Panc1 (cell line): Measurements from ENCODE around the gene CHSY1.

Experiments
- POLR2AphosphoS5 ChIP-seq: IDR thresholded peaks from 2 replicates; pipeline ENCODE4 v1.6.1; 2012; ENCODE audit warnings: mild to moderate bottlenecking, low read depth, low read length, moderate library complexity
- TF ChIP-seq, protein P1 (sequence below): fragments of 450-650 bp; IDR thresholded peaks from 2 replicates; pipeline ENCODE4 v1.5.1; 2017; ENCODE audit warnings: mild to moderate bottlenecking
- TF ChIP-seq, protein P2 (sequence below), 2 experiments: IDR thresholded peaks; 2 replicates each; pipeline ENCODE4 v1.6.1; 2011 to 2012; ENCODE audit warnings: low read depth in 2 of 2, control low read depth in 1 of 2, low read length in 1 of 2, mild to moderate bottlenecking in 1 of 2, moderate library complexity in 1 of 2; ENCODE audit not compliant: insufficient read depth in 1 of 2

DNA sequence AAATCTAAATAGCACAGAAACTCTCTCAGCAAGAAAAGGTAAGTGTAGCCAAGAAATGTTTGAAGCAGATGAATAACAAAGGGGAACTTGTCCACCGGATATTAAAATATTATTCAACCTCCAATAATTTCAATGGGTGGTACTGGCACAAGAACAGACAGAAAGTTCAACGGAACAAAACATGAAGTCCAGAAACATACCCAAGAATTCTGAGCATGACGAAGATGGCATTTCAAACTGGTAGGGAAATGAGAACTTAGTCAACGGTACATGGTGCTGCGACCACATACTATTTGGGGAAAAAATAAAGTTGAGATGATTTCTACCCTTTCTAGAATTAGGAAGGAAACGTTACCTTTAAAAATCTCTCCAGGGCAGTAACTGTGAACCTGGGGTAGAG lies 5.5 kb downstream of the CHSY1 start:
- TF ChIP-seq, protein P1, sequence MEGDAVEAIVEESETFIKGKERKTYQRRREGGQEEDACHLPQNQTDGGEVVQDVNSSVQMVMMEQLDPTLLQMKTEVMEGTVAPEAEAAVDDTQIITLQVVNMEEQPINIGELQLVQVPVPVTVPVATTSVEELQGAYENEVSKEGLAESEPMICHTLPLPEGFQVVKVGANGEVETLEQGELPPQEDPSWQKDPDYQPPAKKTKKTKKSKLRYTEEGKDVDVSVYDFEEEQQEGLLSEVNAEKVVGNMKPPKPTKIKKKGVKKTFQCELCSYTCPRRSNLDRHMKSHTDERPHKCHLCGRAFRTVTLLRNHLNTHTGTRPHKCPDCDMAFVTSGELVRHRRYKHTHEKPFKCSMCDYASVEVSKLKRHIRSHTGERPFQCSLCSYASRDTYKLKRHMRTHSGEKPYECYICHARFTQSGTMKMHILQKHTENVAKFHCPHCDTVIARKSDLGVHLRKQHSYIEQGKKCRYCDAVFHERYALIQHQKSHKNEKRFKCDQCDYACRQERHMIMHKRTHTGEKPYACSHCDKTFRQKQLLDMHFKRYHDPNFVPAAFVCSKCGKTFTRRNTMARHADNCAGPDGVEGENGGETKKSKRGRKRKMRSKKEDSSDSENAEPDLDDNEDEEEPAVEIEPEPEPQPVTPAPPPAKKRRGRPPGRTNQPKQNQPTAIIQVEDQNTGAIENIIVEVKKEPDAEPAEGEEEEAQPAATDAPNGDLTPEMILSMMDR: no peak
- TF ChIP-seq POLR2AphosphoS5: no peak
- TF ChIP-seq, protein P2, sequence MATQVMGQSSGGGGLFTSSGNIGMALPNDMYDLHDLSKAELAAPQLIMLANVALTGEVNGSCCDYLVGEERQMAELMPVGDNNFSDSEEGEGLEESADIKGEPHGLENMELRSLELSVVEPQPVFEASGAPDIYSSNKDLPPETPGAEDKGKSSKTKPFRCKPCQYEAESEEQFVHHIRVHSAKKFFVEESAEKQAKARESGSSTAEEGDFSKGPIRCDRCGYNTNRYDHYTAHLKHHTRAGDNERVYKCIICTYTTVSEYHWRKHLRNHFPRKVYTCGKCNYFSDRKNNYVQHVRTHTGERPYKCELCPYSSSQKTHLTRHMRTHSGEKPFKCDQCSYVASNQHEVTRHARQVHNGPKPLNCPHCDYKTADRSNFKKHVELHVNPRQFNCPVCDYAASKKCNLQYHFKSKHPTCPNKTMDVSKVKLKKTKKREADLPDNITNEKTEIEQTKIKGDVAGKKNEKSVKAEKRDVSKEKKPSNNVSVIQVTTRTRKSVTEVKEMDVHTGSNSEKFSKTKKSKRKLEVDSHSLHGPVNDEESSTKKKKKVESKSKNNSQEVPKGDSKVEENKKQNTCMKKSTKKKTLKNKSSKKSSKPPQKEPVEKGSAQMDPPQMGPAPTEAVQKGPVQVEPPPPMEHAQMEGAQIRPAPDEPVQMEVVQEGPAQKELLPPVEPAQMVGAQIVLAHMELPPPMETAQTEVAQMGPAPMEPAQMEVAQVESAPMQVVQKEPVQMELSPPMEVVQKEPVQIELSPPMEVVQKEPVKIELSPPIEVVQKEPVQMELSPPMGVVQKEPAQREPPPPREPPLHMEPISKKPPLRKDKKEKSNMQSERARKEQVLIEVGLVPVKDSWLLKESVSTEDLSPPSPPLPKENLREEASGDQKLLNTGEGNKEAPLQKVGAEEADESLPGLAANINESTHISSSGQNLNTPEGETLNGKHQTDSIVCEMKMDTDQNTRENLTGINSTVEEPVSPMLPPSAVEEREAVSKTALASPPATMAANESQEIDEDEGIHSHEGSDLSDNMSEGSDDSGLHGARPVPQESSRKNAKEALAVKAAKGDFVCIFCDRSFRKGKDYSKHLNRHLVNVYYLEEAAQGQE (IDR thresholded peaks at IDR 0.05; ENCODE audit: insufficient read depth in 1 of 2, low read depth in 2 of 2, low read length in 1 of 2): no peak
